SU-DHL-6 (cell line): ENCODE data around the gene SSX5.

Experiments used
- EZH2phosphoT487 ChIP-seq: fragments of 200-600 bp; sonication (generic), shearing (Covaris generic); conservative IDR thresholded peaks from 2 replicates; pipeline ENCODE4 v1.6.1; 2018; ENCODE audit warnings: mild to moderate bottlenecking, antibody characterized with exemption, low read length, moderate library complexity, mixed read lengths
- TF ChIP-seq, protein P1 (sequence below): fragments of 200-600 bp; sonication (generic); IDR thresholded peaks from one replicate; pipeline ENCODE4 v1.5.1; 2017; ENCODE audit warnings: antibody characterized with exemption, mild to moderate bottlenecking, low read length, moderate library complexity; ENCODE audit not compliant: insufficient read depth, poor library complexity, severe bottlenecking

DNA sequence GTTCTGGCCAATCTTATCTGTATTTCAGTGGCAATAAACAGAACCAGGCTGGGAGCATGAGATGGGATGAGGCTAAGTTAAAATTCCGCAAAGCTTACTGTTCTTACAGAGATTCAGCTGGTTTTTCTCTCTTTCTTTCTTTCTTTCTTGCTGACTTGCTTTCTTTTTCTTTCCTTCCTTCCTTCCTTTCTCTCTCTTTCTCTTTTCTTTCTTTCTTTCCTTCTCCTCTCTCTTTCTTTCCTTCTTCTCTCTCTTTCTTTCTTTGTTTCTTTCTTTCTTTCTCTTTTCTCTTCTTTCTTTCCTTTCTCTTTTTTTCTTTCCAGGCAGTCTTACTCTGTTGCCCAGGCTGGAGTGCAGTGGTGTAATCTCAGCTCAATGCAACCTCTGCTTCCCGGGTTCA is 41.8 kb downstream of the SSX5 start:
- TF ChIP-seq, protein P1, sequence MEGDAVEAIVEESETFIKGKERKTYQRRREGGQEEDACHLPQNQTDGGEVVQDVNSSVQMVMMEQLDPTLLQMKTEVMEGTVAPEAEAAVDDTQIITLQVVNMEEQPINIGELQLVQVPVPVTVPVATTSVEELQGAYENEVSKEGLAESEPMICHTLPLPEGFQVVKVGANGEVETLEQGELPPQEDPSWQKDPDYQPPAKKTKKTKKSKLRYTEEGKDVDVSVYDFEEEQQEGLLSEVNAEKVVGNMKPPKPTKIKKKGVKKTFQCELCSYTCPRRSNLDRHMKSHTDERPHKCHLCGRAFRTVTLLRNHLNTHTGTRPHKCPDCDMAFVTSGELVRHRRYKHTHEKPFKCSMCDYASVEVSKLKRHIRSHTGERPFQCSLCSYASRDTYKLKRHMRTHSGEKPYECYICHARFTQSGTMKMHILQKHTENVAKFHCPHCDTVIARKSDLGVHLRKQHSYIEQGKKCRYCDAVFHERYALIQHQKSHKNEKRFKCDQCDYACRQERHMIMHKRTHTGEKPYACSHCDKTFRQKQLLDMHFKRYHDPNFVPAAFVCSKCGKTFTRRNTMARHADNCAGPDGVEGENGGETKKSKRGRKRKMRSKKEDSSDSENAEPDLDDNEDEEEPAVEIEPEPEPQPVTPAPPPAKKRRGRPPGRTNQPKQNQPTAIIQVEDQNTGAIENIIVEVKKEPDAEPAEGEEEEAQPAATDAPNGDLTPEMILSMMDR = no peak
- TF ChIP-seq EZH2phosphoT487 = no peak
